Measurements from ENCODE around the gene PNPLA8.

- no peak for TF ChIP-seq POLR2A (IDR thresholded peaks at IDR 0.05)
- no peak for TF ChIP-seq CTCF (IDR thresholded peaks at IDR 0.05)
These were observed 74.6 kb downstream of the PNPLA8 start for GRCh38 chr7:108451296-108451848.

Measured in heart left ventricle (tissue), 13 donors.